Stromal cell of bone marrow (primary cell): ENCODE measurements around the gene C13orf46.
"Not testable (repeated sequence)": the region's sequence is repeated elsewhere in the genome, so short reads cannot be mapped to it uniquely, and the experiment has no call there.

ENCODE experiments used
- DNase-seq: peaks from one replicate; pipeline ENCODE4 v3.0.0-alpha.2; 2012; ENCODE audit warnings: low read depth

Gene C13orf46

GRCh38 chr13:113973218-113974164 lies at the start of gene C13orf46:
Gene C13orf46 (minus strand): TSS chr13:113974076. CDS start chr13:113973997, 79 bp downstream.
- no peak for DNase-seq

DNA sequence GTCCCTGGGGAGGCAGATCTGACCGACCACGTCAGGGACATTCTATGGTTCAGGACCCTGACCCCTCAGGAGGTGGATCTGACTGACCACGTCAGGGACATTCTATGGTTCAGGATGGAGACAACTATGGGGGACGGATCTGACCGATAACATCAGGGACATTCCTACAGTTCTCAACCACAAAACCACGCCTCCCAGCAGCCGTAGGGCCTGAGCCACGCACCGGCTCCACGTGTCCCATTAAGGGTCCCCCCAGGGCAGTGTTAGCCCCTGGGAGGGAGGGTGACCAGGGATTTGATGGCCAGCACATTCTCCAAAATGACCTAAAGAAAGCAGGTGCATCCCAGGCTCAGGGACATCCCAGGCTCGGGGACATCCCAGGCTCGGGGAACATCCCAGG lies 49.0 kb upstream of the C13orf46 start:
- DNase-seq: no peak

DNA sequence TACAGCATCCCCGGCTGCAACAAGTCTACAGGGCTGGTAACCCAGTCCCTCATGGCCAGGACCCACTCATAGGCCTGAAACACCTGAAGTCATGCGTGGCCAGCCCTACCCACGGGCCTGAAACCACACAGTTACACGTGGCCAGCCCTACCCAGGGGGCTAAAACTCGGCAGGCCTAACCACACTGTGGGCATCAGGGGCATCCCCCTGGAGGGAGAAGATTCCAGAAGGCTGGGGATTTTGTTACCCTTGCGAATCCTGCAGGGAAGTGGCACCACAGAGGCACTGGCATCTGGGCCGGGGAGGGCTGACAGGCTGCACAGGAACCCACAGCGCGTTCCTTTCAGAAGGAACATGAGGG lies 48.4 kb upstream of the C13orf46 start:
- DNase-seq: no peak

DNA sequence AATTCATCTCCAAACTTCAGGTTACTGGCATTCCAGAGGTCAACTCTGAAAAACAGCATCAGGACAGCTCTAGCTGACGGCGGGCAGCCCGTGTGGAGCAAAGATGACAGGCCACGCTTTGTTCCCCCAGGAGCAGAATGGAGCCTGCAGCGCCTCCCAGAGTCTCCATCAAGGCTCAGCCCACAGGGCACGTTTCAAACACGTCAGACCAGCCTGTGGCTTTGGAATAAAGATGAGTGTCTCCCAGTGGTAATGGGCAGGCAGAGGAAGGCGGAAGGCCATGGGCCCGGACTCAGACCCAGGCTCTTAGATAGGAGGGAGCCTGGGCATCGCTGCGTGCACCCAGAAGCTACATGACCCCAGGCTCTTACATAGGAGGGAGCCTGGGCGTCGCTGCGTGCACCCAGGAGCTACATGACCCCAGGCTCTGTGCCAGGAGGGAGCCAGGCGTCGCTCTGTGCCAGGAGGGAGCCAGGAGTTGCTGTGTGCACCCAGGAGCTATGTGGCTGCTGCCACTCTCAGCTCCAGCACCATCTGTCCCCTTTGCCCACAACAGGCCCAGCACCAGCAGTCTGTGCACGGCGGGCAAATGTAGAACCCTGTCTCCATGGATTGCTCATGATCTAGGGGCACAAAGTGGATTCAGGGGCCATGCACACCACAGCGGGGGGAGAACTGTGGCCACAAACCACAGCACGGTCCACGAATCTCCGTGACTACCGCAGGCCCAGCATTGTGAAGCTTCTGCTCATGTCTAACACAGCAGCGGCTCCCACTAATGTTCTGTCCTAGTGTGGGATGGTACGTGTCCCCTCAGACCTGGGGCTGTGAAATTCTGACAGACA lies 47.8 kb upstream of the C13orf46 start:
- no peak for DNase-seq

GRCh38 chr13:114020750-114021463 lies 47.0 kb upstream of the C13orf46 start:
- no peak for DNase-seq

DNA sequence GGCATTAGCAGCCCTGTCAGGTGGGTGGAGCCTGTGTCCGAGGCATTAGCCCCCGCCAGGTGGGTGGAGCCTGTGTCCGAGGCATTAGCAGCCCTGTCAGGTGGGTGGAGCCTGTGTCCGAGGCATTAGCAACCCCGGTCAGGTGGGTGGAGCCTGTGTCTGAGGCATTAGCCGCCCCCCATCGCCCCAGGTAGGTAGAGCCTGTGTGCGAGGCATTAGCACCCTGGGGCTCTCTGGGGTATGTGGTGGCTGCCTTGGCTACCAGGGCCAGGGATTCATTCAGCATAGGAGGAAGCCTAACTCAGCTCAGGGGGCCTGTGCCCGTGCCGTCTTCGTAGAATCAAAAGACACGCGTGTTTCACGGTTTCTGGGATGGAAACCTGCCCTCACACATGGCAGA lies 46.3 kb upstream of the C13orf46 start:
- not testable (repeated sequence) for DNase-seq

DNA sequence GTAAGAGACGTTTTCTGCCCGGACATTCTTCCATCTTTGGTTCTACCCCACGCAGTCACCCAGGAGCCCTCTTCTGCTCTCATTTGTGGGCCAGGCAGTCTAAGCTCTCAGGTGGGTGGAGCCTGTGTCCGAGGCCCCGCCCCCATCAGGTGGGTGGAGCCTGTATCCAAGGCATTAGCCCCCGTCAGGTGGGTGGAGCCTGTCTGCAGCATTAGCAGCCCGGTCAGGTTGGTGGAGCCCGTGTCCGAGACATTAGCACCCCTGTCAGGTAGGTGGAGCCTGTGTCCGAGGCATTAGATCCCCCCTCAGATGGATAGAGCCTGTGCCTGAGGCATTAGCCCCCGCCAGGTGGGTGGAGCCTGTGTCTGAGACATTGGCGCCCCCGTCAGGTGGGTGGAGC lies 45.5 kb upstream of the C13orf46 start:
- no peak for DNase-seq

DNA sequence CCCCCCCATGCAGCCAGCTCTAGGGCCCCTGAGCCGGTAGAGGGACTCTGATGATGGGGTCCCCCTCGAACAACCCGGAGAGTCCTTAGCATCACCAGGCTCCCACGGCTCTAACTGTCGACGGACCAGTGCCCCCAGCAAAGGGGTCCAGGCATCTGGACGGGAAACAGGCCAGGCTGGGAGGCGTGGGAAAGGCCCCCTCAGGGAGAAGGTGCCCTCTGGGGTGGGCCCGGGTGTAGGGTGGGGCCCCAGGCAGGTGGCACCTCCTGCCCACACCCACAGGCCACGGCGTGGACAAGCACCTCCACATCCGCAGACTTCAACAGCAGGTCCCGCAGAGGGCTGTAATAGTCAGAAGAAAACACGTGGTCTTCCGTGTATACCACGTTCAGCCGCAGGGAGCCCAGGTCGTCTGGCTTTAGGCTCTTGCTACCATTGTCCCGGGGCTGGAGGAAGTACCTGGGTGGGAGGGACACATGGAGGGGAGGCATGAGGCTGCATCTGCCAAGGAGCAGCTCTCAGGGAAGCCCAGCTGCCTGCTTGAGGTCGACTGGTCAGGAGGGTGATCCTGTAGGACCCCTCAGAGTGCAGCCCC lies 44.7 kb upstream of the C13orf46 start:
- DNase-seq: no peak

DNA sequence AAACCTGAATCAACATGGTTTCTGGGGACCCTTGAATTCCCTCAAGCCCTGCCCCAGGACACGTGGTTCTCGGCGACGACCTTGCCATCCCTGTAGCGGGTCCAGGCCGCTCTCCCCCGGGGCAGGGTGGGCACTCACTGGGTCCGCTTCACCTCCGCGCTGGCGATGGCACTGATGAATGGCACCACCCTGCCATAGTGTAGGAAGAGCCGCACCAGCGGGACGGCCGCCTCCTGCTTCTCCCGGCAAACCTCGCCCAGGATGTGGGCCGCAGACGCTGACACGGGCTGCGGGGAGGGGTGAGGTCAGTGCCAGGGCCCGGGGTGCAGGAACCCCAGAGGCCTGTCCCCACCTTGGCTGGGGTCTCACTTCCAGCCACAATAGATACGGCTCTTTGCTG lies 44.1 kb upstream of the C13orf46 start:
- no peak for DNase-seq

GRCh38 chr13:114017028-114017630 lies 43.3 kb upstream of the C13orf46 start:
- no peak for DNase-seq

DNA sequence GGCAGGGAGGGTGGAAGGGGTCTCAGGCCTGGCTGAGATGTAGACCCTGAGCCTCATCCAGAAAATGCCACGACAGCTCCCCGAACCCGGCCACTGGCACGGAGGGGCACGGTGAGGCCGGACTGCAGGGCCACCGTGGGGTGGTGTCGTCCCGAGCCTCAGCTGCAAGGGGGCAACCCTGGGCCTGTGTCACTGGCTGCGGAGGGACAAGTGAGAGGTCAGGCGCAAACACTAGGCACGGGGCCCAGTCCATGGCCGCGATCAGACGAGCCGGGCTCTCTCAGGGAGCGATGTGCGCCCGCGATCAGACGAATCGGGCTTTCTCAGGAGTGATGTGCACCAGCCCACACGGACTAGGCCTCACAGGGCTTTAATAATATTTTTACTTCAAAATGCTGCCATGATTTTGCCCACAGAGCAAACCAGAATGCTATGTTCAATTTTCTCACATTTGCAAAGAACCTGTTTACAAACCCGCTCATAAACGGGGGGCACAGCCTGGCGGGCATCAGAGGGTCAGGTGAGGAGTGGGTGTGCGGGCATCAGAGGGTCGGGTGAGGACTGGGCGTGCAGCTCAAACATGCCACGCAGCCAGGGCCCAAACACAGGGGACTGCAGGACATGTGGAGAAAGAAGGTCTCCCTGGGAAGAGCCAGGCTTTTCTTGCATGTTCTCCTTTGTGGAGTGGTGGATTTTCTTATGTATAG lies 42.6 kb upstream of the C13orf46 start:
- DNase-seq: no peak

DNA sequence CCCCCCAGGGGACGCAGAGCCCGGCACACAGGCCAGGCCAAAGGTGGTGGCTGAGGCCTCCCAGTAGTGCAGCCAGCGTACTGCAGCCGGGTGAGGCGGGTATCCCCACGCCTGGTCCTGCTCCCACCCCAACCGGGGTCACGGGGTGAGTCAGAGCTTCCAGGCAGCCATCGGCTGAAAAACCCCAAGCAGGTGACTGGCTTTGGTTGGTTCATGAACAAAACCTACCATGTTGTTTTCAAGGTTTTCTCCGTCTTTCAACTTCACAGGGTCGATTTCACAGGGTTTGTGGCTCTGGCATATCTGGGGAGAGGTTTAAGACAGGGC lies 42.1 kb upstream of the C13orf46 start:
- no peak for DNase-seq

DNA sequence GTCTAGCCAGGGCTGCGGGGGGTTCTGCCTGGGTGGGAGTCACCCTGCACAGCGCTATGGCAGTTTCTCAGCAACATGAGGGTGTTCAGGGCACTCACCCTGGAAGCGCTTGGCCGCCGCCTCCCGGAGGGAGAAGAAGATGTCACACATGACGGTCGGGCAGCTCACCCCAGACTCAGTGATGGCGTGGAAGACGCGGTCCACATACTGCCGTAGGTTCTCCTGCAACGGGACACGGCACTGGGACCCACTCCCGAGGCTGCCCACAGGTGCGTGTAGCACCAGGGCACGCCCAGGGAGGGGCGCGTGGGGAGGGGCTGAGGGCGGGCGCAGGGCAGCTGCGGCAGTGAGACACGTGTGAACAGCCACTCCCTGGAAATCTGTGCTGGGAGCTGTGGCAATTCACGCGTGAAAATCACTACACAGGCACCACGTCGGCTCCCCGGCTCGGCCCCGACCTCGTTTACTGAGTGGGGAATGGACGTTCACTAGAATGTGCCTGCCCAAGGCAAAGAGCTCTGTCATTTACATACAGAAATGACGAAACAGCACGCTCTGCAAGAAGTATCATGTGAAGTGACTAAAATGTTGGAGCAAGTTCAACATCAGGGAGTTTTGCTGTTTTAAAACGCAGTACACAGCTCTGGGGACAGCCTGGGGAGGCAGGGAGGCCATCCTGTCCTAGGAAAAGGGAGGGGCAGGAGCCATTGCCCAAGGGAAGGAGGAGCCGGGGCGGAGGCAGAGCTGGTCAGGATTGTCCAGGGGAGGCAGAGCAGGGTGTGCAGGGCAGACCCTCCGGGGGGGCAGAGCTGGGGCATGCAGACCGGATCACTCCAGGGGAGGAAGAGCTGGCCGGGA lies 41.5 kb upstream of the C13orf46 start:
- peak; percentile 71 for DNase-seq

- no peak for DNase-seq
Measured at GRCh38 chr13:114013952-114014629, 40.2 kb upstream of the C13orf46 start.

DNA sequence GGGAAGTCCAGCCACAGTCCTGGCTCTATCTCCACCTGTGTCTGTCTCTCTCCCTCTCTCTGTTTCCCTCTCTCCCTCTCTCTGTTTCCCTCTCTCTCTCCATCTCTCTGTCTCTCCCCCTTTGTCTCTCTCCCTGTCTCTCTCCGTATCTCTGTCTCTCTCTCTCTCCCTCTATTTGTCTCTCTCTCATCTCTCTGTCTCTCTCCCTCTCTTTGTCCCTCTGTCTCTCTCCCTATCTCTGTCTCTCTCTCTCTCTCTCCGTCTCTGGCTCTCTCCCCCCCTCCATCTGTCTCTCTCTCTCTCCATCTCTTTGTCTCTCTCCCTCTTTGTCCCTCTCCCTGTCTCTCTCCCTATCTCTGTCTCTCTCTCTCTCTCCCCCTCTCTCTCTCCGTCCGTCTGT lies 39.5 kb upstream of the C13orf46 start:
- no peak for DNase-seq

DNA sequence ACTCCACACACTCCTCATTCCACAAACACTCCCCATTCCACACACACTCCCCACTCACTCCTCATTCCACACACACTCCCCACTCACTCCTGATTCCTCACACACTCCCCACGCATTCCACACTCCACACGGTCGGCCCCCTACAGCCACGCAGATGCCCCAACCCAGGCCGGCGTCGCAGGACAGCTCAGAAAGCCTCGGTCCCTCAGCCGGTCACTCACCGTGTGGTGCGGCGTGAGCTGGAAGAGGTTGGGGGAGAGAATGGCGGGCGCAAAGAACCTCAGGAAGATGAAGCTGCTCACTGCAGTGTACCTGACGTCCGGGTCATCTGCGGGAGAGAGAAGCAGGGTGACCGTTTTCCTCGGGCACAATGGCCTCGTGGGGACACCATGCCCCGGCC lies 39.0 kb upstream of the C13orf46 start:
- no peak for DNase-seq

GRCh38 chr13:114012141-114012540 lies 38.3 kb upstream of the C13orf46 start:
- no peak for DNase-seq

GRCh38 chr13:114011226-114011625 lies 37.4 kb upstream of the C13orf46 start:
- no peak for DNase-seq

- DNase-seq: no peak
Measured at GRCh38 chr13:114010401-114011101, 36.7 kb upstream of the C13orf46 start.
